GM12878 (cell line): ENCODE results near the gene TSPAN15. TPM values are rescaled to one million over a fixed set of nuclear protein-coding genes. Genes with fewer than 3 reads are reported as not detected.

ENCODE experiments used
- ATAC-seq: fragments of 200-7000 bp; cut with Tn5 transposase; 3 replicates; pipeline ENCODE4 v1.9.1; 2020; ENCODE audit warnings: mild to moderate bottlenecking, moderate library complexity
- BruUV-seq: library from RNA; stranded (reverse); fragments of 400-500 nt; replicated peaks from 2 replicates; lab custom pipeline; 2021; lab: Mats Ljungman, UMichigan
- CTCF ChIA-PET: fragments of 300-600 bp; sonication (Branson Sonifier 250); formaldehyde crosslinking; extraction: SDS; loops from one replicate; lab custom pipeline; 2021; ENCODE audit warnings: inconsistent platforms; lab: Yijun Ruan, JAX
- POLR2A ChIA-PET: fragments of 350-600 bp; formaldehyde crosslinking; extraction: SDS; loops from one replicate; lab custom pipeline; 2021; ENCODE audit warnings: inconsistent platforms; lab: Charles Lee
- RAD21 ChIA-PET: fragments of 300-600 bp; sonication (Branson Sonifier 250); formaldehyde crosslinking; loops from one replicate; lab custom pipeline; 2023; ENCODE audit warnings: antibody characterized with exemption; ENCODE audit not compliant: unreplicated experiment; lab: Charles Lee
- SMC1A ChIA-PET: fragments of 300-600 bp; sonication (Branson Sonifier 250); formaldehyde crosslinking; loops from one replicate; lab custom pipeline; 2023; ENCODE audit not compliant: unreplicated experiment, uncharacterized antibody; lab: Charles Lee
- DNase-seq: peaks from one replicate; pipeline ENCODE4 v3.0.0-alpha.2; 2011; ENCODE audit warnings: low read depth, low spot score
- FAIRE-seq: peaks from 3 replicates; lab custom pipeline; 2011; peaks lifted over from hg19 to GRCh38; lab: Jason Lieb, UNC
- H2AFZ ChIP-seq: 2 replicates; pipeline ENCODE4 v1.6.0; 2011; ENCODE audit warnings: low read depth, low read length, control low read depth; ENCODE audit not compliant: control insufficient read depth
- H3K27ac ChIP-seq: 2 replicates; pipeline ENCODE4 v1.5.1; 2011; ENCODE audit warnings: control low read depth; ENCODE audit not compliant: control insufficient read depth, insufficient read depth
- H3K27me3 ChIP-seq, 2 experiments: replicated peaks in 1 of 2; 2 replicates each; pipeline versions ENCODE4 v1.6.0 to v1.6.1; 2011; ENCODE audit warnings: low read length in 1 of 2; ENCODE audit not compliant: control insufficient read depth in 2 of 2, insufficient read depth in 2 of 2
- H3K36me3 ChIP-seq, 2 experiments: 2 replicates each; pipeline ENCODE4 v1.5.1; 2011; ENCODE audit warnings: low read length in 1 of 2; ENCODE audit not compliant: control insufficient read depth in 2 of 2, insufficient read depth in 2 of 2
- H3K4me1 ChIP-seq: 2 replicates; pipeline ENCODE4 v1.6.1; 2011; ENCODE audit warnings: mild to moderate bottlenecking, low read length, moderate library complexity, mixed read lengths; ENCODE audit not compliant: control insufficient read depth, insufficient read depth
- H3K4me2 ChIP-seq: 2 replicates; pipeline ENCODE4 v1.6.0; 2011; ENCODE audit warnings: control low read depth; ENCODE audit not compliant: control insufficient read depth, insufficient read depth
- H3K4me3 ChIP-seq: fragments of 200-600 bp; sonication (generic); 2 replicates; pipeline ENCODE4 v1.5.1; 2016
- H3K79me2 ChIP-seq: 2 replicates; pipeline ENCODE4 v1.6.0; 2011; ENCODE audit warnings: low read length; ENCODE audit not compliant: control insufficient read depth, insufficient read depth
- H3K9ac ChIP-seq: 2 replicates; pipeline ENCODE4 v1.8.0; 2011; ENCODE audit warnings: low read length, control low read depth, mixed read lengths; ENCODE audit not compliant: control insufficient read depth, insufficient read depth
- H3K9me3 ChIP-seq: replicated peaks from 3 replicates; pipeline ENCODE4 v1.5.1; 2011; ENCODE audit warnings: mild to moderate bottlenecking, low read length; ENCODE audit not compliant: control insufficient read depth, insufficient read depth
- H4K20me1 ChIP-seq: 2 replicates; pipeline ENCODE4 v1.6.0; 2011; ENCODE audit not compliant: control insufficient read depth, insufficient read depth
- ATF7 ChIP-seq: fragments of 450-650 bp; IDR thresholded peaks from 2 replicates; pipeline ENCODE4 v1.6.1; 2016; ENCODE audit warnings: low read depth, mild to moderate bottlenecking
- EGR1 ChIP-seq, 2 experiments: IDR thresholded peaks; 1 replicate in 1 of 2; 2 replicates in 1 of 2; pipeline ENCODE4 v1.6.1; 2011 to 2012; ENCODE audit warnings: low read depth in 2 of 2, low read length in 2 of 2, borderline replicate concordance in 1 of 2, mild to moderate bottlenecking in 1 of 2, moderate library complexity in 1 of 2
- GATAD2B ChIP-seq: fragments of 450-650 bp; conservative IDR thresholded peaks from 2 replicates; pipeline ENCODE4 v1.6.1; 2017; ENCODE audit warnings: low read depth, mild to moderate bottlenecking, moderate library complexity
- NFYA ChIP-seq: IDR thresholded peaks from 2 replicates; pipeline ENCODE4 v1.6.1; 2011; ENCODE audit warnings: low read depth, mild to moderate bottlenecking, low read length, improper control_type of control experiment, borderline replicate concordance
- ZNF687 ChIP-seq: fragments of 450-650 bp; IDR thresholded peaks from 2 replicates; pipeline ENCODE4 v1.6.1; 2017; ENCODE audit warnings: mild to moderate bottlenecking, moderate library complexity
- WGBS: methylation state at CpG from one replicate; pipeline ENCODE4 v1.1.6; 2016; ENCODE audit warnings: low lambda C conversion rate; ENCODE audit not compliant: insufficient replicate concordance, insufficient coverage; ENCODE audit errors: missing lambda C conversion rate; 5-methylcytosine and 5-hydroxymethylcytosine counted together
- in situ Hi-C: fragments of 300-500 bp; cut with MboI; formaldehyde crosslinking; loops from 9 replicates; pipeline ENCODE4 v1.14.3; 2018; ENCODE audit warnings: mixed read lengths
- intact Hi-C: fragments of 100-400 bp; cut with micrococcal nuclease; formaldehyde crosslinking; loops from one replicate; pipeline ENCODE4 v1.14.2; 2022; ENCODE audit not compliant: unreplicated experiment
- polyA plus RNA-seq, 11 experiments: library from polyadenylated mRNA; depleted of rRNA in 4 of 11; unstranded in 6 of 11; stranded (reverse) in 5 of 11; fragments of >200 nt; fragmentation: Nextera tagmentation in 4 of 11; fragmentation: Illumina TruSeq in 1 of 11; extraction: Ambion mirVana in 4 of 11; extraction: Trizol in 1 of 11; gene quantifications; 1 replicate in 1 of 11; 2 replicates in 10 of 11; pipeline versions ENCODE4 v1.2.1 to v1.2.3, GENCODE V29; 2011 to 2016; ENCODE audit warnings: inconsistent platforms in 2 of 11, missing spikeins in 2 of 11, low read depth in 1 of 11
- total RNA-seq, 4 experiments: library from RNA; depleted of rRNA in 3 of 4; stranded (reverse); fragments of >200 nt in 3 of 4; fragmentation: Illumina TruSeq in 1 of 4; extraction: Trizol in 1 of 4; gene quantifications; 2 replicates each; pipeline versions ENCODE4 v1.2.1 to v1.2.3, GENCODE V29; 2013 to 2021

The TSPAN15 gene
- total and polyA plus RNA-seq, 10 of the 15 experiments (the other 5 are each of a cell fraction or from before 2014, with no cell fraction given), result 1.3 to 8.5 (median 2.4) TPM; not detected in 2

- 40% methylated on average over 10 of the region's 10 CpGs for WGBS
- no peak for ATAC-seq
- Histone ChIP-seq H3K27ac (no peak overlapping the region), H2AFZ (no peak overlapping the region), H3K4me3 (no peak overlapping the region), H3K36me3 (no peaks in the 10 kb centered on the region), H3K4me2 (no peak overlapping the region), H3K4me1 (no peaks in the 10 kb centered on the region), H3K9me3 (no peaks in the 10 kb centered on the region; the same call in 2 of the 3 replicates), H4K20me1 (no peaks in the 10 kb centered on the region), H3K27me3 (no peaks in the 10 kb centered on the region), H3K9ac (no peak overlapping the region), H3K79me2 (no peaks in the 10 kb centered on the region)
- in situ Hi-C loops, result no loop called here
- no peak for TF ChIP-seq ZNF687
- no peak for TF ChIP-seq NFYA
- TF ChIP-seq EGR1 (IDR thresholded peaks at IDR 0.05; ENCODE audit: borderline replicate concordance in 1 of 2, low read depth in 2 of 2, low read length in 2 of 2), result no peak
- TF ChIP-seq GATAD2B, result no peak
- TF ChIP-seq ATF7, result no peak
- intact Hi-C loops, result no loop called here
- SMC1A ChIA-PET, result interaction anchor here (1.7 kb wide), 1 partner anchor 19 kb away, joined by 4 read pairs; no protein-coding TSS in a partner anchor
- no peak for DNase-seq
- RAD21 ChIA-PET, result no interaction called here
- CTCF ChIA-PET, result interaction anchor here (2.0 kb wide), 1 partner anchor 24 kb away, joined by 5 read pairs; no protein-coding TSS in a partner anchor
- POLR2A ChIA-PET, result no interaction called here
- BruUV-seq, result no TSS peak
- FAIRE-seq, result no peak
These were observed 39.6 kb downstream of the TSPAN15 start for GRCh38 chr10:69490876-69491275.
